LNCAP (cell line): Measurements from ENCODE around the gene PAX5.

Experiments
- CTCF ChIP-seq: fragments of 450-650 bp; IDR thresholded peaks from 2 replicates; pipeline ENCODE4 v1.5.1; 2017; ENCODE audit warnings: mild to moderate bottlenecking

Gene PAX5

GRCh38 chr9:36818965-36819870 is 214.8 kb downstream of the PAX5 start:
- no peak for TF ChIP-seq CTCF

GRCh38 chr9:36818242-36818938 is 215.7 kb downstream of the PAX5 start:
- TF ChIP-seq CTCF: no peak

- no peak for TF ChIP-seq CTCF
These were observed 216.8 kb downstream of the PAX5 start for GRCh38 chr9:36817160-36817834.

GRCh38 chr9:36816371-36816770 is 217.7 kb downstream of the PAX5 start:
- TF ChIP-seq CTCF: no peak

GRCh38 chr9:36815566-36816348 is 218.3 kb downstream of the PAX5 start:
- no peak for TF ChIP-seq CTCF

- no peak for TF ChIP-seq CTCF
These were observed 219.0 kb downstream of the PAX5 start for GRCh38 chr9:36815023-36815422.

GRCh38 chr9:36813154-36813553 is 220.9 kb downstream of the PAX5 start:
- TF ChIP-seq CTCF: no peak
